Bronchial epithelial cell (primary cell): ENCODE measurements around the gene NRP2. TPM values are rescaled to one million over a fixed set of nuclear protein-coding genes. Genes with fewer than 3 reads are reported as not detected.

ENCODE experiments used
- DNase-seq: peaks from one replicate; pipeline ENCODE4 v3.0.0-alpha.2; 2010; ENCODE audit warnings: low read depth
- FAIRE-seq: peaks from 2 replicates; lab custom pipeline; 2011; peaks lifted over from hg19 to GRCh38; lab: Jason Lieb, UNC
- H3K27me3 ChIP-seq: 2 replicates; pipeline ENCODE4 v1.5.1; 2011; ENCODE audit warnings: low read length; ENCODE audit not compliant: control insufficient read depth, insufficient read depth
- H3K36me3 ChIP-seq: 2 replicates; pipeline ENCODE4 v1.5.1; 2011; ENCODE audit warnings: low read length; ENCODE audit not compliant: control insufficient read depth, insufficient read depth
- H3K4me3 ChIP-seq: 2 replicates; pipeline ENCODE4 v1.5.1; 2011; ENCODE audit warnings: mild to moderate bottlenecking, low read depth, low read length, control low read depth
- total RNA-seq: library from RNA; depleted of rRNA; stranded (reverse); fragments of >200 nt; gene quantifications from 2 replicates; pipeline ENCODE4 v1.2.1, GENCODE V29; 2014
- TF ChIP-seq, protein P1 (sequence below): IDR thresholded peaks from 2 replicates; pipeline ENCODE4 v1.5.1; 2011; ENCODE audit warnings: mild to moderate bottlenecking, moderate library complexity, low read length, control low read depth, inconsistent platforms; ENCODE audit not compliant: insufficient read depth, severe bottlenecking

Gene NRP2
- total RNA-seq, 1 donor from 2014 or later = 21.3 TPM

DNA sequence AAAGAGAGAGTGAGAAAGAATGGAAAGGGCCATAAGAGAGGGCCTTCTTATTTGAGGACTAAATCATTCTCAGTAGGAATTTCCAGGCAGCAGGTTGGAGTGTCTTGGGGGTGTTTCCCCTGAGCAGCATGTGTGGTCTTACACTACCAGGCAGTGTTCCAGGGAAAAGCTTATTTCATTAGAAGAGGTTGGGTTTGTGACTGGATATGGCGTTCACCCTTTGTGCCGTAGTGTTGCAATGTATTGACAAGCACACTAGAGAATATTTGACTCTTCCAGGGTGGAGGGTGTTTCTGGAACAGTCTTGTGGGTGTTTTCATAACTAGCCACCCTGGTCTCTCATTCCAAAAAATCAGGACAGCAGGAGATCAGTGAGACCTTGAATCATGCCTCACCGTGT lies 105.5 kb downstream of the NRP2 start:
- H3K27me3 ChIP-seq = no peaks in the 10 kb centered on the region
- TF ChIP-seq, protein P1, sequence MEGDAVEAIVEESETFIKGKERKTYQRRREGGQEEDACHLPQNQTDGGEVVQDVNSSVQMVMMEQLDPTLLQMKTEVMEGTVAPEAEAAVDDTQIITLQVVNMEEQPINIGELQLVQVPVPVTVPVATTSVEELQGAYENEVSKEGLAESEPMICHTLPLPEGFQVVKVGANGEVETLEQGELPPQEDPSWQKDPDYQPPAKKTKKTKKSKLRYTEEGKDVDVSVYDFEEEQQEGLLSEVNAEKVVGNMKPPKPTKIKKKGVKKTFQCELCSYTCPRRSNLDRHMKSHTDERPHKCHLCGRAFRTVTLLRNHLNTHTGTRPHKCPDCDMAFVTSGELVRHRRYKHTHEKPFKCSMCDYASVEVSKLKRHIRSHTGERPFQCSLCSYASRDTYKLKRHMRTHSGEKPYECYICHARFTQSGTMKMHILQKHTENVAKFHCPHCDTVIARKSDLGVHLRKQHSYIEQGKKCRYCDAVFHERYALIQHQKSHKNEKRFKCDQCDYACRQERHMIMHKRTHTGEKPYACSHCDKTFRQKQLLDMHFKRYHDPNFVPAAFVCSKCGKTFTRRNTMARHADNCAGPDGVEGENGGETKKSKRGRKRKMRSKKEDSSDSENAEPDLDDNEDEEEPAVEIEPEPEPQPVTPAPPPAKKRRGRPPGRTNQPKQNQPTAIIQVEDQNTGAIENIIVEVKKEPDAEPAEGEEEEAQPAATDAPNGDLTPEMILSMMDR = no peak
- no peak for DNase-seq
- no peak for FAIRE-seq
- H3K4me3 ChIP-seq = no peak overlapping the region
- H3K36me3 ChIP-seq = no peaks in the 10 kb centered on the region

- Histone ChIP-seq H3K36me3 (peaks cover 1% of the 10 kb centered on the region), H3K4me3 (no peak overlapping the region), H3K27me3 (no peaks in the 10 kb centered on the region)
- DNase-seq = no peak
- TF ChIP-seq, protein P1 = no peak
- FAIRE-seq = no peak
Observed at GRCh38 chr2:205789906-205790305, 107.6 kb downstream of the NRP2 start.

- TF ChIP-seq, protein P1 = no peak
- Histone ChIP-seq H3K36me3 (peaks cover 3% of the 10 kb centered on the region), H3K4me3 (no peak overlapping the region), H3K27me3 (no peaks in the 10 kb centered on the region)
- no peak for DNase-seq
- FAIRE-seq = no peak
Observed at GRCh38 chr2:205792908-205793307, 110.6 kb downstream of the NRP2 start.

DNA sequence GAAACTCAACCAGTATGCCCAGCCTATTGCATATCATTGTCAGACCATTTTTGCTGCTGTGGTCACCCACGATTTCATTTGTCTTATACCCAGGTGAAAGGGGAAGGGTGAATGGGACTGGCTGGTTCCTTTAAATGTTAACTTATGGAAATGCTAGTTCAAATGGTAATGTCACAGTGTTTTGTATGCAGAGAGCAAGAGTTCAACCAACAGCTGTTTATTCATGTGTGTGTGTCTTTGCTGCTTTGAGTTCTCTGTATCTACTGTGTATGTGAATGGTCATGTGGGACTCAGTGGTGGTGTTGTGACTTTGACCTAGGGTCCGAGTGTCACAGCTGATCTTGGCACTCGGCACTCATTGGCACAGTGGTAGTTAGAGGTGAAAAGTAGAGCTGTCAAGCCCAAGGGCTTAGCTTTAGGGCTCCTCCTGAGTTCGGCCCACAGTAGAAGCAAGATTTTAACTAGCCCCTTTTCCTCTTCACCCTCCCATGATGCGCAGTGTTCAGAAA lies 114.6 kb downstream of the NRP2 start:
- H3K27me3 ChIP-seq = no peaks in the 10 kb centered on the region

DNA sequence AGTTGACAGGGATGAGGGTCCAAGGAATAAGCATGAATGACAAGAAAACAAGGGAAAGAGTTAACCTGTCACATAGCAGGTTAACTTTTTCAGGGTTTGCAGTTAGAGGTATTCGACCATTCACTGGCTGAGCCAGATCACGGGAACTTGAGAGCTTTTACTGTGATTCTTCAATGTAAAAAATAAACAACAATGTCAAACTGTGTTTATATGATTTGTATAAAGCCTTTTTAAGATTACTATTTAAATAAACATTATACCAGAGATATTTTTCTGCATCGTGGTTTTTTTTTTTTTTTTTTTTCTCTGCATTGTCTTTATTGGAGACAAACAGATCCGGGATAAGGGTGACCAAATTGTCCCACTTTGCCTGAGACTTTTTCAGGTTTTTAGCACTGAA lies 115.6 kb downstream of the NRP2 start:
- TF ChIP-seq, protein P1 = no peak
- peaks cover 3% of the 10 kb centered on the region for H3K36me3 ChIP-seq
- no peak for FAIRE-seq

More for the DNA sequence above, 114.6 kb downstream of the NRP2 start:
- FAIRE-seq = no peak
- Histone ChIP-seq H3K4me3 (no peak overlapping the region), H3K36me3 (peaks cover 3% of the 10 kb centered on the region)
- TF ChIP-seq, protein P1 = no peak
- no peak for DNase-seq

DNA sequence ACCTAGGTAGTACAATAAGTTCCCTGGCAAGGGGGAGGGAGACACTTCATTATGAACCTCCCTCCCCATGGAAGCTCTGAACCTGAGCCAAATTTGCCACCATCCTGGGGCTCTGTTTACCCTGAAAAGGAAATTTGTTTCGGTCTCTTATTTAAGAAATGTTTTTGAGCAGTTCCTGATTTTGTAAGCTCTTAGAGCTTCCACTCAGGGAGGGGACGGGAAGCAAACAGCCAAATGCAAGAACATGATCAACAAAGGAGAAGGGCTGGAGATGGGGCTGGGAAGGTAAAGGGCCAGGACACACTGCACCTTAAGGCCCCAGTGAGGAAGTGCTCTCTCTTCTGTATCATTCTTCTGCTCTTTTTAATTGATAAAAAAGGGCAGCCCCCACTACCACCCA lies 117.9 kb downstream of the NRP2 start:
- Histone ChIP-seq H3K36me3 (no peaks in the 10 kb centered on the region), H3K27me3 (no peaks in the 10 kb centered on the region), H3K4me3 (no peak overlapping the region)
- DNase-seq (no peak), FAIRE-seq (no peak)
- TF ChIP-seq, protein P1 = no peak

More for the DNA sequence above, 115.6 kb downstream of the NRP2 start:
- no peak overlapping the region for H3K4me3 ChIP-seq
- no peaks in the 10 kb centered on the region for H3K27me3 ChIP-seq
- no peak for DNase-seq
